HepG2 (cell line): ENCODE measurements around the gene NELFB. TPM values are rescaled to one million over a fixed set of nuclear protein-coding genes. Genes with fewer than 3 reads are reported as not detected.

ENCODE experiments used
- ELF4 ChIP-seq: sonication (generic); formaldehyde crosslinking; IDR thresholded peaks from 2 replicates; pipeline ENCODE4 v1.5.0; 2020; ENCODE audit warnings: missing genetic modification reagents, mild to moderate bottlenecking, moderate library complexity, borderline replicate concordance
- JARID2 ChIP-seq: sonication (generic); formaldehyde crosslinking; IDR thresholded peaks from 2 replicates; pipeline ENCODE4 v1.8.1; 2023; ENCODE audit warnings: missing genetic modification reagents, inconsistent platforms; ENCODE audit not compliant: insufficient replicate concordance
- NFYC ChIP-seq: IDR thresholded peaks from 2 replicates; pipeline ENCODE4 v1.6.1; 2016; ENCODE audit warnings: missing genetic modification reagents, missing compliant biosample characterization
- PHF20 ChIP-seq: sonication (generic); formaldehyde crosslinking; IDR thresholded peaks from 2 replicates; pipeline ENCODE4 v1.5.0; 2020; ENCODE audit warnings: mild to moderate bottlenecking, missing genetic modification reagents
- PRDM4 ChIP-seq: sonication (generic); formaldehyde crosslinking; IDR thresholded peaks from 2 replicates; pipeline ENCODE4 v1.9.0; 2021; ENCODE audit warnings: missing genetic modification reagents, borderline replicate concordance
- SCMH1 ChIP-seq: sonication (generic); formaldehyde crosslinking; IDR thresholded peaks from 2 replicates; pipeline ENCODE4 v1.9.0; 2021; ENCODE audit warnings: missing genetic modification reagents, mild to moderate bottlenecking, borderline replicate concordance
- SNAI1 ChIP-seq: sonication (generic); formaldehyde crosslinking; IDR thresholded peaks from 2 replicates; pipeline ENCODE4 v1.5.0; 2020; ENCODE audit warnings: mild to moderate bottlenecking, missing genetic modification reagents, borderline replicate concordance
- SOX13 ChIP-seq, 3 experiments: fragments of 450-650 bp in 1 of 3; sonication (generic) in 1 of 3; formaldehyde crosslinking in 1 of 3; IDR thresholded peaks in 2 of 3; conservative IDR thresholded peaks in 1 of 3; 2 replicates each; pipeline versions ENCODE4 v1.5.0 to v1.6.1; 2016 to 2020; ENCODE audit warnings: antibody characterized with exemption in 1 of 3, mild to moderate bottlenecking in 1 of 3, missing compliant biosample characterization in 1 of 3, missing genetic modification reagents in 1 of 3, moderate library complexity in 1 of 3
- SRSF1 ChIP-seq: fragments of 200-400 bp; formaldehyde crosslinking; optimal IDR thresholded peaks from 2 replicates; pipeline ENCODE3; 2017; ENCODE audit warnings: mild to moderate bottlenecking, low read depth, low read length, moderate library complexity
- THAP11 ChIP-seq: IDR thresholded peaks from 2 replicates; pipeline ENCODE4 v1.6.1; 2016; ENCODE audit warnings: missing biosample characterization, missing genetic modification reagents
- THRA ChIP-seq: sonication (generic); formaldehyde crosslinking; IDR thresholded peaks from 2 replicates; pipeline ENCODE4 v1.4.0; 2020; ENCODE audit warnings: missing genetic modification reagents, borderline replicate concordance
- ZFP36L2 ChIP-seq: sonication (generic); formaldehyde crosslinking; IDR thresholded peaks from 2 replicates; pipeline ENCODE4 v1.4.0; 2020; ENCODE audit warnings: missing genetic modification reagents
- ZNF337 ChIP-seq: sonication (generic); formaldehyde crosslinking; IDR thresholded peaks from 2 replicates; pipeline ENCODE4 v1.5.1; 2020; ENCODE audit warnings: missing genetic modification reagents, low read depth, mild to moderate bottlenecking, borderline replicate concordance
- ZNF773 ChIP-seq: sonication (generic); formaldehyde crosslinking; IDR thresholded peaks from 2 replicates; pipeline ENCODE4 v1.4.0; 2020; ENCODE audit warnings: missing genetic modification reagents, borderline replicate concordance
- ZNF891 ChIP-seq: sonication (generic); formaldehyde crosslinking; IDR thresholded peaks from 2 replicates; pipeline ENCODE4 v1.5.0; 2020; ENCODE audit warnings: mild to moderate bottlenecking, missing genetic modification reagents
- polyA plus RNA-seq, 8 experiments: library from polyadenylated mRNA; depleted of rRNA in 3 of 8; stranded (reverse) in 7 of 8; unstranded in 1 of 8; fragments of >200 nt; fragmentation: Illumina TruSeq in 4 of 8; extraction: Trizol in 4 of 8; gene quantifications; 2 replicates each; pipeline versions ENCODE4 v1.2.1 to v1.2.3, GENCODE V29; 2011 to 2016; ENCODE audit warnings: low read depth in 4 of 8, missing spikeins in 1 of 8, mixed read lengths in 1 of 8; ENCODE audit not compliant: insufficient read depth in 1 of 8
- total RNA-seq, 5 experiments: library from RNA; depleted of rRNA; stranded (reverse); fragments of >200 nt; fragmentation: Illumina TruSeq; extraction: Trizol; gene quantifications; 2 replicates each; pipeline ENCODE4 v1.2.3, GENCODE V29; 2016; ENCODE audit warnings: low read depth in 1 of 5
- TF ChIP-seq, protein P1 (sequence below): sonication (generic); formaldehyde crosslinking; IDR thresholded peaks from 2 replicates; pipeline ENCODE4 v1.5.1; 2020; ENCODE audit warnings: mild to moderate bottlenecking, missing genetic modification reagents, borderline replicate concordance
- TF ChIP-seq, protein P2 (sequence below): sonication (generic); formaldehyde crosslinking; IDR thresholded peaks from 2 replicates; pipeline ENCODE4 v1.8.1; 2023; ENCODE audit warnings: mild to moderate bottlenecking, moderate library complexity, missing genetic modification reagents

The NELFB gene
- total and polyA plus RNA-seq, 2 of the 13 experiments (the other 11 are each of a cell fraction or from before 2014, with no cell fraction given), result 26.5 to 45.8 TPM

DNA sequence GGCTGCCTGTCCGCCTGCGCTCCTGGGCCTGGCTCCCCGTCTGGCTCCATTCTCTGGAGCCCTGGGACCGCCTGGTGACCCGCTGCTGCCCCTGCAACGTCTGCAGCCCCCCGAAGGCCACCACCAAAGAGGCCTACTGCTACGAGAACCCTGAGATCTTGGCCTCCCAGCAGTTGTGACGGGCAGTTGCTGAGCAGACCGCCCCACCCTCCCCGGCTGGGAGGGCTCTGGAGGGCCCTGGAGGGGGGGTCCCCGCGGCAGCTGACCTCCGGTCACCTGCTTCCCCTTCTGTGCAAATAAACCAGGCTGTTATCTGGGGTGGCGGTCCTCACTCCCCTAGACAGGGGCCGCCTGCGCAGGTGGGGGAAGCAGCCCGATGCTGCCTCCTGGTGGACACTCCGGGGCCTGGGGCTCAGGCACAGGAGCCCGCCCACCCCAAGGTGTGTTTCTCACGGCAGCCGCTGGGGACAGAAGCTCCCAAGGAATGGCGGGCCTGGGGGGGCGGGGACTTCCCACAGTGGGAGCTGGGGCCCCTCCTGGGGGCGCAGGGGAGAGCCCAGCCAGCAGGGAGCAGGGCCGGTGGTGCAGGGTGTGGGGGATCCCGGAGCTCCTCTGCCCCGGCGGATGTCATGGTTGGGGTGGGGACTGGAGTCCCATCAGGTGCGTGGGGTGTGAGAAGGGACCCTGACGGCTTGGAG lies 18.7 kb upstream of the NELFB start (continued):
- TF ChIP-seq, protein P1, sequence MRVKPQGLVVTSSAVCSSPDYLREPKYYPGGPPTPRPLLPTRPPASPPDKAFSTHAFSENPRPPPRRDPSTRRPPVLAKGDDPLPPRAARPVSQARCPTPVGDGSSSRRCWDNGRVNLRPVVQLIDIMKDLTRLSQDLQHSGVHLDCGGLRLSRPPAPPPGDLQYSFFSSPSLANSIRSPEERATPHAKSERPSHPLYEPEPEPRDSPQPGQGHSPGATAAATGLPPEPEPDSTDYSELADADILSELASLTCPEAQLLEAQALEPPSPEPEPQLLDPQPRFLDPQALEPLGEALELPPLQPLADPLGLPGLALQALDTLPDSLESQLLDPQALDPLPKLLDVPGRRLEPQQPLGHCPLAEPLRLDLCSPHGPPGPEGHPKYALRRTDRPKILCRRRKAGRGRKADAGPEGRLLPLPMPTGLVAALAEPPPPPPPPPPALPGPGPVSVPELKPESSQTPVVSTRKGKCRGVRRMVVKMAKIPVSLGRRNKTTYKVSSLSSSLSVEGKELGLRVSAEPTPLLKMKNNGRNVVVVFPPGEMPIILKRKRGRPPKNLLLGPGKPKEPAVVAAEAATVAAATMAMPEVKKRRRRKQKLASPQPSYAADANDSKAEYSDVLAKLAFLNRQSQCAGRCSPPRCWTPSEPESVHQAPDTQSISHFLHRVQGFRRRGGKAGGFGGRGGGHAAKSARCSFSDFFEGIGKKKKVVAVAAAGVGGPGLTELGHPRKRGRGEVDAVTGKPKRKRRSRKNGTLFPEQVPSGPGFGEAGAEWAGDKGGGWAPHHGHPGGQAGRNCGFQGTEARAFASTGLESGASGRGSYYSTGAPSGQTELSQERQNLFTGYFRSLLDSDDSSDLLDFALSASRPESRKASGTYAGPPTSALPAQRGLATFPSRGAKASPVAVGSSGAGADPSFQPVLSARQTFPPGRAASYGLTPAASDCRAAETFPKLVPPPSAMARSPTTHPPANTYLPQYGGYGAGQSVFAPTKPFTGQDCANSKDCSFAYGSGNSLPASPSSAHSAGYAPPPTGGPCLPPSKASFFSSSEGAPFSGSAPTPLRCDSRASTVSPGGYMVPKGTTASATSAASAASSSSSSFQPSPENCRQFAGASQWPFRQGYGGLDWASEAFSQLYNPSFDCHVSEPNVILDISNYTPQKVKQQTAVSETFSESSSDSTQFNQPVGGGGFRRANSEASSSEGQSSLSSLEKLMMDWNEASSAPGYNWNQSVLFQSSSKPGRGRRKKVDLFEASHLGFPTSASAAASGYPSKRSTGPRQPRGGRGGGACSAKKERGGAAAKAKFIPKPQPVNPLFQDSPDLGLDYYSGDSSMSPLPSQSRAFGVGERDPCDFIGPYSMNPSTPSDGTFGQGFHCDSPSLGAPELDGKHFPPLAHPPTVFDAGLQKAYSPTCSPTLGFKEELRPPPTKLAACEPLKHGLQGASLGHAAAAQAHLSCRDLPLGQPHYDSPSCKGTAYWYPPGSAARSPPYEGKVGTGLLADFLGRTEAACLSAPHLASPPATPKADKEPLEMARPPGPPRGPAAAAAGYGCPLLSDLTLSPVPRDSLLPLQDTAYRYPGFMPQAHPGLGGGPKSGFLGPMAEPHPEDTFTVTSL (CRISPR knock-in tag), result no peak; the same call in 1 of the 2 replicates
- TF ChIP-seq THAP11 (CRISPR knock-in tag) (peak; percentile 72), PHF20 (CRISPR knock-in tag) (no peak; the same call in none of the 2 replicates), SOX13 (IDR thresholded peaks at IDR 0.05) (peak; percentile 24; the same call in 1 of the 2 replicates), SOX13 (CRISPR knock-in tag; conservative IDR thresholded peaks at IDR 0.05 in 1 of 2, IDR thresholded peaks at IDR 0.05 in 1 of 2) (peak in 1 of 2 experiments; percentile 49; a peak in 2 of 4 replicates), SNAI1 (peak; percentile 62; the same call in 1 of the 2 replicates), SRSF1 (peak; percentile 97), ZFP36L2 (CRISPR knock-in tag) (no peak), ZNF337 (CRISPR knock-in tag) (no peak), ZNF773 (0 out of 2 replicates have a peak, but pooled peaks have one; percentile 33), ELF4 (CRISPR knock-in tag) (no peak), PRDM4 (CRISPR knock-in tag) (no peak), ZNF891 (no peak), JARID2 (CRISPR knock-in tag) (no peak), THRA (CRISPR knock-in tag) (peak; percentile 69; the same call in 1 of the 2 replicates), NFYC (CRISPR knock-in tag) (peak; percentile 44), SCMH1 (CRISPR knock-in tag) (no peak)
- TF ChIP-seq, protein P2, sequence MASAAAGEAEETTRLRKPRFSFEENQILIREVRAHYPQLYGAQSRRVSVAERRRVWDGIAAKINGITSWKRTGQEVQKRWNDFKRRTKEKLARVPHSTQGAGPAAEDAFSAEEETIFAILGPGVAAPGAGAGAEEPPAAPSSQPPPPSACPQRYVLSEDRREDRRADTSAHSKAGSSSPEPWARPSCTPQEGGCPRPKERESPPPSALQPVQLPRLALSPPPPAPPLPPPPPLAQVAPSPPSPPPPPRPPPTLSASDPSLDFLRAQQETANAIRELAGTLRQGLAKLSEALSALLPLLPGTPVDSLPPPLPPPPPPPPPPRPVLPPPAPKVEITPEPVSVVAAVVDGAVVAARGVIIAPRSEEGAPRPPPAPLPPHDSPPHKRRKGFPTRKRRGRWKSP (CRISPR knock-in tag), result no peak; the same call in 1 of the 2 replicates
